HG03280 (cell line): Measurements from ENCODE around the gene RACGAP1.

ENCODE experiments used
- ATAC-seq: cut with Tn5 transposase; IDR thresholded peaks from one replicate; pipeline ENCODE4 v1.9.1; 2021; ENCODE audit warnings: mild to moderate bottlenecking, moderate library complexity; ENCODE audit not compliant: unreplicated experiment

RACGAP1 gene

DNA sequence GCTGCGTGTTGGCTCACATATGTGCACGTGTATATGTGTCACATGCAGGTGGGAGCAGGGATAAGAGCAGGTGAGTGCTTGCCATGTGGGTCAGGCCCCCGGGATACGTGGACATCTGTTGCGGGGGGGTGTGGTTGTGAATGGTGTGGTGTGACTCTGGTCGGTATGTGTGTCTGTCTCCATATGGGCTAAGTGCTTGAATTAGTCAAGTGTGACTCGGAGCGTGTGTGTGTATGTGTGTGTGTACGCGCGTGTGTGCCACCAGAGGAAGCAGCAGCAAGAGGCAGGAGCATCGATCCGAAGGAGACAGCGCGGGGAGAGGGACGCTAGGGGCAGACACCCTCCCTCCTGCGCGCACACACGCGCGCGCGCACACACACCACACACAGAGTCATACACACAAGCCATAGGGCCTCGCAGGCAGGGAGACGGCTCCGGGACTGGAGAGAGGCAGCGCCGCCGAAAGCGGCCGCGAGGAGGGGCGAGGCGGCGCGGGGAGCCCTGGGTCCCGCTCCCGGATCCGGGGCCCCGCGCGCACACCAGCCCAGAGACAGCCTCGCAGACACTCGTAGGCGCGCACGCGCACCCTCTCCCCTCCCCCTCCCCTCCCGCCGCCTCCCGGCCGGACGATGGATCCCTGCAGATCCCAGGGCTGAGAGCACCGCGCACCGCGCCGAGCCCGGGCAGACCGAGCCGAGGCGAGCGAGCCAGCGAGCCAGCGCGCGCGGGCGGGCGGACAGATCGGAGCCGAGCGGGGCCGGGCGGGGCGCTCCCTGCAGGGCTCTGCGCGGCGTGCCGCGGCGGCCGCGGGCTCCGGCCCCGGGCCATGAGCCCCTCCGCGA lies 31.9 kb upstream of the RACGAP1 start, which contains the start of gene ASIC1:
Gene ASIC1 (plus strand): TSS at position 597 of the 842 bp plus-strand sequence. CDS start 1,171 bp downstream, outside the sequence.
- ATAC-seq, result no peak

- no peak for ATAC-seq
Measured at GRCh38 chr12:50056639-50056976, 31.3 kb upstream of the RACGAP1 start.

GRCh38 chr12:50055831-50056638 lies 30.7 kb upstream of the RACGAP1 start:
- no peak for ATAC-seq

- no peak for ATAC-seq
Measured at GRCh38 chr12:50053583-50053982, 28.3 kb upstream of the RACGAP1 start.

DNA sequence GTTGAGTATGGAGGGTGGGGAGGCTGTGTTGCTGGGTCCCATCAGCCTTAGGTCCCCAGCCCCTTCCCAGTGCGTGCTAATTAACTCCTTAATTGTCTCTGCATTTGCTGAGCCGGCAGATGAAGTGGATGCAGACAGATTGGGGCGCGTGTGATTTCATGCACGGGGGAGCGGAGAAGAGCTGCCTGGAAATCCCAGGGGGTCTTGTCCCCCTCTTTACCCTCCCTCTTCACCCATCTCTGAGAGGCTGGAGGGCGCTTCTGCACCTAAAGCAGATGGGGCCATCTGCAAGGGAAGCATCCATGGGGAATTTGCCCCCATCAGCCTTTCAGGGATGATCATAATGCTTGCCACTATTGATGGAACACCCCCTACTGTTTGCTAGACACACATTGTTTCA lies 27.7 kb upstream of the RACGAP1 start:
- ATAC-seq, result no peak

GRCh38 chr12:50052544-50052943 lies 27.2 kb upstream of the RACGAP1 start:
- ATAC-seq, result no peak

GRCh38 chr12:50051101-50051806 lies 26.0 kb upstream of the RACGAP1 start:
- ATAC-seq, result no peak

DNA sequence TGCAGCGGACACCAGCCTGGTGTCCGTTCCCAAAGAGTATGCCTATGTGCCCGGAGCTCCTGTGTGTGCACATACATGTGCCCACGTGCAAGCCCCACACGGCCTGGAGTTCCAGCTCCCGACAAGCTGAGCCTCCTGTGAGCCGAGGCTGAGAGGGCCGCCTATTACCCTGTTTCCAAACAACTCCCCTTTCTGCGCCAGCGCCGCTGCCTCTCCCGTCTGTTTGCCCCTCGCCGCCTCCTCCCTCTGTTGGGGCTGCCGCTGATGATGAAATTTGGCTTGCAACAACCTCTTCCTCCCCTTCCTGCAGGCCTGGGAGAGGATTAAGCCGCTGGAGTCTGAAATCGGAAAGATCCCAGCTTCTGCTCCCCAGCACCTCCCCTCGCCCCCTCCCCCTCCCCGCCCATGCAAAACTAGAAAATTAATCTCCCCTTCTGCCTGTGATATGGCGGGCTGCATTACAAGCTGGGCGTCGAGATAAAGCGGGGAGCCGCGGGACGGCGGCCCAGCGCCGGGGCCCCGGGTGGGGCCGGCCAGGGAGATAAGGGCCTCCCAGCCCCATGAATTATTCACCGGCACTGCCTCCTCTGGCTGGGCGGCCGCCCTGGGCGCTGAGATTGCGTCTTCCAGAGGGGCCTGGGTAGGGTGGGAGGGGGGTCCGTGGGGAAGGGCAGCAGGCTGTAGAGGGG lies 25.3 kb upstream of the RACGAP1 start:
- ATAC-seq, result no peak

DNA sequence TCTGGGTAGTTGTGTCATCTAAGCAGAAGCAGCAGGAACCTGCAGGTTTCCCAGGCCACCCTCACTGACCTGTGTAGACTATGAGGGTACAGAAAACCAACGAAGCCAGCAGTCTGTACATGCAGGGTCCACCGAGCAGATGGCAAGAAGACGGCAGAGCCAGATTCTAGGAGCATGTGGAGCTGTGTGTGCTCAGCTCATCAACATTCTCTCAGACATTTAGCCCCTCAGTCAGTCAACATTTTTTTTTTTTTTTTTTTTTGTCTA lies 24.8 kb upstream of the RACGAP1 start:
- no peak for ATAC-seq

DNA sequence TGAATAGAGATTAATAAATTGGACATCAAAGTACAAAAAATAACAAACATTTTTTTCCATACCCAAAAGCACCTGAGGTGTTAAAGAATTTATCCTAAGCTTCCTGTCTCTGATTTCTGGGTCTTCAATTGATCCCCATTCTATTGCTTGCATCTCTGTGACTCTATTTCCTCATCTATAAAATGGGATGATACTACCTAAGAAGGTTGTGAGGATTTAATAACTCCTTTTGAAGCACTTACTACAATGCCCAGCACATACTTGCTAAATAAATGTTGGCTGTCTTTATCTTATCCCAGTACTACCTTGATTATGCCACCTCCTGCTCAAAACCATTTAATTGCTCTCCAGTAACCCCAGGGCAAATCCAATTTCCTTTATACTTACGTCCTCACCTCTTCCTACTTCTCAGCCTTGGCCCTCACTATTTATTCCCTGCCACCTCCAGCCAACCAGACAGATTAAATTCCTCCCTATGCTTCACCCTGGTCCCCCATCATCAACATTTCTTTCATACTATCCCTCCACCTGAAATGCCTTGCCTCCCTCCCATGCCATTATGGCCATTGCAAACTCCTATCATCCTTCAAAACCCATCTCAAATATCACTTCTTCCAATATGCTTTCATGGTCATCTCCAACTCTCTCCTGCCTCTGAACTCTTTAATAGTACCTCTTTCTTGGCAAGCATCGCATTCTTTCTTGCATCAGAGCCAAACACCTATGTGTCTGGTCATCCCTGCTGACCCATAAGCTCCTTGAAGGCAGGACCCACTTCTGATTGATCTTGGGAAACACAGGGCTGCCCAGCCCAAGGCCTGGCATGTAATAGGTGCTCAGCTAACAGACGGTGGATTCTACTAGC lies 24.2 kb upstream of the RACGAP1 start:
- no peak for ATAC-seq

DNA sequence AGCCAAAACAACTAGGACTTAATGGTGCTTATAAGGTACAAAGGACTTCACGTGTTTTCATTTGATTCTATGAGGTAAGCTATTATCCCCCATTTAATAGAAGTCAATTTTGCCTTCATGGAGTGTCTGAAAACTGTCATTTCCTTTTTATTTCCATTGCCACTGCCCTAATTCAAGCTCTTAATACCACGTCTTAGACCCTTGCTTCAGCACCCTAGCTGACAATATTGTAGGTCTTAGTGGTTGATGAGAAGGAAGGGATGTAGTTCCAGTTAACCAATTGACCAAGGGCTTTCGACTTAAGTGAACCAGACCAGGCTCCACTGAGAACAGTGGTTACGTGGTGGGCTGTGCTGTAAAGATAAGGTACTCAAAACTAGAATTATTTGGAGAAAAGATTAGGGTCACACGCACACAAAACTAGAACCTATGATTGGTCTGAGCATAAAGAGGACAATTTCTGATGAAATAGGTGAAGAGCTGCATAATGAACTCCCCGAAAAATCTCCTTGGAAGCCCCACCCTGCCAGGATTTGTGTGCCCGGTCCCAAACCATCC lies 22.5 kb upstream of the RACGAP1 start:
- ATAC-seq, result no peak

GRCh38 chr12:50043854-50044253 lies 18.6 kb upstream of the RACGAP1 start:
- no peak for ATAC-seq

DNA sequence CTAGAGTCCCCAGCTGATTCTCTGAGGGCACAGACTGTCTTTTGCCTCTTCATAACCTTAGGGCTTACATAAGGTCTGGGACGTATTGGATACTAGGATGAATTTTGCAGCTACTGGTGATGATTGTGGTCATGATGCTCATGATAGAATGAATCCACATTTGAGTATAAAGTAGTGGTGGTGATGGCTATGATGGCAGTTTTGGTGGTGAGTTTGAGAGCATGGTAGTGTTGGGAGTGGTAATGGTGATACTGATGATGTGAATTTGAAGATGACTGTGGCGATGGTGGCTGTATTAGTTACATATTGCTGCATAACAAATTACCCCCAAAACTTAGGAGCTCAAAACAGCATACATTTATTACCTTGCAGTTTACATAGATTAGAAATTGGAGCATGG lies 18.0 kb upstream of the RACGAP1 start:
- no peak for ATAC-seq

DNA sequence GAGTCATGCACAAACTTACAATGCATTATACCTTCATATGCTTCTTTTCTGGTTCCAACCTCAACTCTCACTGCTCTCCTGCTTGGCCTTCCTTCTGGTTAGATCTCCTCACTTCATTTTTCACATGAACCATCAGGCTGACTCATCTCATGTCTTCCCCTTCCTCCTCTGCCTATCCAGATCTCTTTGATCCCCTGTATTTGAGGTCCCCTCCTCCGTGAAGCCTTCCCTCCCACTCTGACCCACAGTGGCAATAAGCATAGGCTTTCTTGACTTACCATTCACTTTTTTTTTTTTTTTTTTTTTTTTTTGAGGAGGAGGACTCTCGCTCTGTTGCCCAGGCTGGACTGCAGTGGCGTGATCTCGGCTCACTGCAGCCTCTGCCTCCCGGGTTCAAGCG lies 17.4 kb upstream of the RACGAP1 start:
- no peak for ATAC-seq

- ATAC-seq, result no peak
Measured at GRCh38 chr12:50041962-50042361, 16.7 kb upstream of the RACGAP1 start.

- no peak for ATAC-seq
Measured at GRCh38 chr12:50041062-50041860, 16.0 kb upstream of the RACGAP1 start.

DNA sequence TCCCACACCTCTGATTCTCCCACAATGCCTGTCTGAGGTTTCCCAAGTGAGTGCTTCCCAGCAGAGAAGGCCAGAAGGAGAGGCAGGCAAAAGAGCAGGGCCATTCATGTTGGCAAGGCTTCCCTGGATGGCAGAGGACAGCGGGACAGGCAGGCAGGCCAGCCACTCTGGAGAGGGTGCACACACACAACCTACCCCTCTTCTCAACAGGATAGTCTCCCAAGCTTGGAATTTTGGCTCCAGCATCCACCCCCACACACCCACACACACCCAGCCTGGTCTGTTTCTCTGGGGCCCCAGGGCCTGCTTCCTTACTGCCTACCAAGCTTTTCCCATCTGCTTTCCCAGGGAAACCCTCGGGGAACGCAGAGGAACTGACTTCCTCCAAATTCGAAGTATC lies 15.4 kb upstream of the RACGAP1 start:
- ATAC-seq, result no peak

- no peak for ATAC-seq
Measured at GRCh38 chr12:50039151-50039835, 14.0 kb upstream of the RACGAP1 start.

- ATAC-seq, result no peak
Measured at GRCh38 chr12:50038336-50038735, 13.0 kb upstream of the RACGAP1 start.
